Tibial nerve (tissue), 4 donors: Measurements from ENCODE around the gene BMP8A. TPM values are rescaled to one million over a fixed set of nuclear protein-coding genes. Genes with fewer than 3 reads are reported as not detected.

Experiments used
- DNase-seq, 2 donors: peaks; one replicate each; pipeline ENCODE4 v3.0.0-alpha.2; 2019; ENCODE audit warnings: low spot score in 2 of 2
- H3K27ac ChIP-seq, 4 donors: fragments of 200-600 bp; sonication (generic) in 3 of 4; one replicate each; pipeline ENCODE4 v1.5.1; 2017 to 2019; ENCODE audit warnings: mild to moderate bottlenecking in 1 of 4
- H3K27me3 ChIP-seq, 2 donors: fragments of 200-600 bp; sonication (generic) in 1 of 2; one replicate each; pipeline versions ENCODE4 v1.5.1 to v1.6.0; 2017 to 2019
- H3K36me3 ChIP-seq, 3 donors: fragments of 200-600 bp; sonication (generic); one replicate each; pipeline ENCODE4 v1.5.1; 2018 to 2019
- H3K4me1 ChIP-seq, 4 donors: fragments of 200-600 bp; sonication (generic) in 3 of 4; one replicate each; pipeline ENCODE4 v1.5.1; 2017 to 2019
- H3K4me3 ChIP-seq, 4 donors: fragments of 200-600 bp; sonication (generic) in 3 of 4; one replicate each; pipeline ENCODE4 v1.5.1; 2017 to 2019; ENCODE audit warnings: mild to moderate bottlenecking in 1 of 4, moderate library complexity in 1 of 4
- H3K9me3 ChIP-seq, 4 donors: fragments of 200-600 bp; sonication (generic) in 3 of 4; one replicate each; pipeline ENCODE4 v1.5.1; 2017 to 2019
- CTCF ChIP-seq, 5 experiments: fragments of 200-600 bp in 3 of 5; fragments of 450-650 bp in 2 of 5; sonication (generic) in 3 of 5; IDR thresholded peaks; one replicate each; pipeline ENCODE4 v1.5.1; 2016 to 2019; ENCODE audit warnings: antibody characterized with exemption in 5 of 5, mild to moderate bottlenecking in 3 of 5, moderate library complexity in 2 of 5
- EP300 ChIP-seq, 2 donors: sonication (generic); formaldehyde crosslinking; IDR thresholded peaks; one replicate each; pipeline ENCODE4 v1.6.1; 2017; ENCODE audit warnings: antibody characterized with exemption in 2 of 2, mild to moderate bottlenecking in 1 of 2
- POLR2A ChIP-seq, 2 donors: fragments of 450-650 bp; IDR thresholded peaks; one replicate each; pipeline ENCODE4 v1.6.1; 2017; ENCODE audit warnings: antibody characterized with exemption in 2 of 2, mild to moderate bottlenecking in 2 of 2, moderate library complexity in 2 of 2
- WGBS, 2 donors: methylation state at CpG; one replicate each; pipeline ENCODE4 v1.1.5; 2018; 5-methylcytosine and 5-hydroxymethylcytosine counted together
- total RNA-seq, 4 donors: library from RNA; depleted of rRNA; stranded (reverse); fragments of >200 nt; gene quantifications; one replicate each; pipeline ENCODE4 v1.1.0, GENCODE V29; 2016

BMP8A gene
- total RNA-seq, 4 donors from 2014 or later: 2.7 to 9.6 (median 7.0) TPM

GRCh38 chr1:39528082-39528481, 36.6 kb downstream of the BMP8A start:
- DNase-seq: no peak
- Histone ChIP-seq H3K4me1 (no peaks in the 10 kb centered on the region), H3K4me3 (no peak overlapping the region), H3K36me3 (peaks cover 0 to 95% (median 5%) of the 10 kb centered on the region in 3 donors), H3K27me3 (no peaks in the 10 kb centered on the region), H3K9me3 (no peaks in the 10 kb centered on the region), H3K27ac (no peak overlapping the region)
- no peak for TF ChIP-seq CTCF (IDR thresholded peaks at IDR 0.05)
- no peak for TF ChIP-seq EP300 (IDR thresholded peaks at IDR 0.05)
- TF ChIP-seq POLR2A (IDR thresholded peaks at IDR 0.05): no peak
- 75 to 79% methylated on average over 4 of the region's 4 CpGs for WGBS, 2 donors

GRCh38 chr1:39529901-39530535, 38.6 kb downstream of the BMP8A start:
- Histone ChIP-seq H3K4me1 (no peaks in the 10 kb centered on the region), H3K27ac (no peak overlapping the region), H3K9me3 (no peaks in the 10 kb centered on the region), H3K36me3 (peaks cover 0 to 91% (median 5%) of the 10 kb centered on the region in 3 donors), H3K27me3 (no peaks in the 10 kb centered on the region), H3K4me3 (no peak overlapping the region)
- TF ChIP-seq POLR2A (IDR thresholded peaks at IDR 0.05): no peak
- TF ChIP-seq CTCF (IDR thresholded peaks at IDR 0.05): no peak
- TF ChIP-seq EP300 (IDR thresholded peaks at IDR 0.05): no peak
- no peak for DNase-seq
- WGBS, 2 donors: 85 to 91% methylated on average over 9 to 10 of the region's 10 CpGs

- H3K4me3 ChIP-seq: no peak overlapping the region
- no peak overlapping the region for H3K27ac ChIP-seq
- no peak for TF ChIP-seq POLR2A (IDR thresholded peaks at IDR 0.05)
- TF ChIP-seq EP300 (IDR thresholded peaks at IDR 0.05): no peak
- TF ChIP-seq CTCF (IDR thresholded peaks at IDR 0.05): no peak
- 88 to 94% methylated on average over 4 of the region's 4 CpGs for WGBS, 2 donors
- no peaks in the 10 kb centered on the region for H3K27me3 ChIP-seq
- no peak for DNase-seq
- H3K9me3 ChIP-seq: no peaks in the 10 kb centered on the region
- peaks cover 0 to 86% (median 5%) of the 10 kb centered on the region in 3 donors for H3K36me3 ChIP-seq
- H3K4me1 ChIP-seq: no peaks in the 10 kb centered on the region
Observed at GRCh38 chr1:39531526-39531925, 40.1 kb downstream of the BMP8A start.

- peaks cover 0 to 85% (median 0%) of the 10 kb centered on the region in 3 donors for H3K36me3 ChIP-seq
Observed at GRCh38 chr1:39533442-39533841, 42.0 kb downstream of the BMP8A start.

GRCh38 chr1:39538531-39539251, 47.3 kb downstream of the BMP8A start:
- Histone ChIP-seq H3K27ac (no peak overlapping the region), H3K4me3 (no peak overlapping the region), H3K9me3 (no peaks in the 10 kb centered on the region), H3K27me3 (no peaks in the 10 kb centered on the region), H3K4me1 (peaks cover 0 to 8% (median 0%) of the 10 kb centered on the region in 4 donors), H3K36me3 (peaks cover 0 to 66% (median 0%) of the 10 kb centered on the region in 3 donors)
- 89 to 92% methylated on average over 9 of the region's 9 CpGs for WGBS, 2 donors
- DNase-seq: no peak
- no peak for TF ChIP-seq POLR2A (IDR thresholded peaks at IDR 0.05)
- TF ChIP-seq CTCF (IDR thresholded peaks at IDR 0.05): no peak
- TF ChIP-seq EP300 (IDR thresholded peaks at IDR 0.05): no peak

More at GRCh38 chr1:39533442-39533841, 42.0 kb downstream of the BMP8A start:
- no peak for DNase-seq
- no peaks in the 10 kb centered on the region for H3K27me3 ChIP-seq
- 96 to 97% methylated on average over 1 of the region's 1 CpG for WGBS, 2 donors
- no peak overlapping the region for H3K4me3 ChIP-seq
- TF ChIP-seq POLR2A (IDR thresholded peaks at IDR 0.05): no peak
- no peak overlapping the region for H3K27ac ChIP-seq
- no peaks in the 10 kb centered on the region for H3K9me3 ChIP-seq
- no peaks in the 10 kb centered on the region for H3K4me1 ChIP-seq
